Esophagus muscularis mucosa (tissue), 3 donors: ENCODE data around the gene ADK.

Source experiments
- POLR2AphosphoS5 ChIP-seq, 2 donors: sonication (generic); formaldehyde crosslinking; IDR thresholded peaks; one replicate each; pipeline ENCODE4 v1.6.1; 2017; ENCODE audit warnings: antibody characterized with exemption in 2 of 2
- TF ChIP-seq, protein P1 (sequence below), 3 experiments: fragments of 200-600 bp in 2 of 3; fragments of 450-650 bp in 1 of 3; sonication (generic) in 2 of 3; IDR thresholded peaks; one replicate each; pipeline ENCODE4 v1.5.1; 2017 to 2019; ENCODE audit warnings: antibody characterized with exemption in 3 of 3, mild to moderate bottlenecking in 2 of 3, moderate library complexity in 1 of 3

DNA sequence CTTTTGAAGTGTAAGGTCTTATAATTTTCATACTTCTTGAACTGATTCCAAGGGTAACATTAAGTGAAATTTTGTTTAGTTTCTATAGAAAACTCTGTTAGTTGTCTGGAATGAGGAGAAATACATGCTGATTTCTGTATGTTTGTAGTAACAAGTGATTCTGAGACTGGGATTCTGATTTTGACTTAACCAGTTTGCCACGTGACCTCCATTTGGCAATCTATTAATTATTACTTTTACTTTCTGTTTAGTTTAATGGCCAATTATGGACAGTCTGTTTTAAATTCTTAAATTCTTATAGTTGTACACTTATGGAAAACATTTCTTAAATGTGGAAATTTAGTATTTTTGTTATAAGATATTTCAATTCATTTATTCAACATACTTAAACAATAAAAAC, 163.1 kb downstream of the ADK start:
- TF ChIP-seq POLR2AphosphoS5 (IDR thresholded peaks at IDR 0.05) = no peak
- TF ChIP-seq, protein P1, sequence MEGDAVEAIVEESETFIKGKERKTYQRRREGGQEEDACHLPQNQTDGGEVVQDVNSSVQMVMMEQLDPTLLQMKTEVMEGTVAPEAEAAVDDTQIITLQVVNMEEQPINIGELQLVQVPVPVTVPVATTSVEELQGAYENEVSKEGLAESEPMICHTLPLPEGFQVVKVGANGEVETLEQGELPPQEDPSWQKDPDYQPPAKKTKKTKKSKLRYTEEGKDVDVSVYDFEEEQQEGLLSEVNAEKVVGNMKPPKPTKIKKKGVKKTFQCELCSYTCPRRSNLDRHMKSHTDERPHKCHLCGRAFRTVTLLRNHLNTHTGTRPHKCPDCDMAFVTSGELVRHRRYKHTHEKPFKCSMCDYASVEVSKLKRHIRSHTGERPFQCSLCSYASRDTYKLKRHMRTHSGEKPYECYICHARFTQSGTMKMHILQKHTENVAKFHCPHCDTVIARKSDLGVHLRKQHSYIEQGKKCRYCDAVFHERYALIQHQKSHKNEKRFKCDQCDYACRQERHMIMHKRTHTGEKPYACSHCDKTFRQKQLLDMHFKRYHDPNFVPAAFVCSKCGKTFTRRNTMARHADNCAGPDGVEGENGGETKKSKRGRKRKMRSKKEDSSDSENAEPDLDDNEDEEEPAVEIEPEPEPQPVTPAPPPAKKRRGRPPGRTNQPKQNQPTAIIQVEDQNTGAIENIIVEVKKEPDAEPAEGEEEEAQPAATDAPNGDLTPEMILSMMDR (IDR thresholded peaks at IDR 0.05) = no peak
